NCI-H524 (cell line): ENCODE measurements around the gene SNX1.
"Not testable (repeated sequence)": the region's sequence is repeated elsewhere in the genome, so short reads cannot be mapped to it uniquely, and the experiment has no call there.

ENCODE experiments used
- DNase-seq, 2 experiments: peaks; one replicate each; lab custom pipeline; 2025; lab: John Stamatoyannopoulos, UW

SNX1 gene, protein sequence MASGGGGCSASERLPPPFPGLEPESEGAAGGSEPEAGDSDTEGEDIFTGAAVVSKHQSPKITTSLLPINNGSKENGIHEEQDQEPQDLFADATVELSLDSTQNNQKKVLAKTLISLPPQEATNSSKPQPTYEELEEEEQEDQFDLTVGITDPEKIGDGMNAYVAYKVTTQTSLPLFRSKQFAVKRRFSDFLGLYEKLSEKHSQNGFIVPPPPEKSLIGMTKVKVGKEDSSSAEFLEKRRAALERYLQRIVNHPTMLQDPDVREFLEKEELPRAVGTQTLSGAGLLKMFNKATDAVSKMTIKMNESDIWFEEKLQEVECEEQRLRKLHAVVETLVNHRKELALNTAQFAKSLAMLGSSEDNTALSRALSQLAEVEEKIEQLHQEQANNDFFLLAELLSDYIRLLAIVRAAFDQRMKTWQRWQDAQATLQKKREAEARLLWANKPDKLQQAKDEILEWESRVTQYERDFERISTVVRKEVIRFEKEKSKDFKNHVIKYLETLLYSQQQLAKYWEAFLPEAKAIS

DNA sequence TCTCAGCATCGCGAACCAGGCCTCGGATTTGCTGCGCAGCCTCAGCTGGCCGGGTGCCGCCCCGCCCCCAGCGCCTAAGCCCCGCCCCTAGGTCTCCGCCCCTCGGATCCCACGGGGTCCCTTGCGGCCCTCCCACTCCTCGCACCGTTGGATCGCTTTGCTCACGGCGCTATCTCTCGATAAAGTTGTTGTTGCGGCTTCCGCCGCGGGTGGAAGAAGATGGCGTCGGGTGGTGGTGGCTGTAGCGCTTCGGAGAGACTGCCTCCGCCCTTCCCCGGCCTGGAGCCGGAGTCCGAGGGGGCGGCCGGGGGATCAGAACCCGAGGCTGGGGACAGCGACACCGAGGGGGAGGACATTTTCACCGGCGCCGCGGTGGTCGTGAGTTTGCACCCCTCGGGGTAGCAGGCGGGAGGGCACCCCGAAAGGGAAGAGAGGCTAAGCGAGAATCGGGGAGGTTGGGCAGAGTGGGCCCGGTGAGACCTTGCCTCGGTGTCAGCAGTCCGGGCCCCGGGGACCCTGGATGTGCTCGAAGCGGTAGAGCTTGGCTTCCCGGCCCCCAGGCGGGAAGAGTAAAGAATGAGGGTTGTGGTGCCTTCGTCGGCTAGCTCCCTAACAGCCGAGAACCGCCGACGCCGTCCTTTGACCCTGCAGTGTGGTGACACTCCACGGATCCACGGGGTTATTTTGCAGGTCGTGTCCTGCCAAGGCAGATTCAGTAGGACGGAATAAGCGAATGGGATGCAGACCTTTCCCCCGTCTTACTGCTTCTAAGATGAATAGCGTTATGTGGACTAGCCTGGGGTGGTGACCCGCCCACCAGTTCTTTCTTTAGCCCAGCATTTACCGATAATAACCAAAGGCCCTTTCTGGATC, at the start of gene SNX1:
Gene SNX1, plus strand, starts transcription at position 188 of the 873 bp plus-strand sequence. Its CDS starts 32 bp downstream, at position 220.
- DNase-seq: peak; percentile 80 to 95

GRCh38 chr15:64046421-64047153, 49.2 kb upstream of the SNX1 start, which contains the start of gene DAPK2:
Gene DAPK2, minus strand, starts transcription at chr15:64046485. Its CDS starts 6,224 bp downstream, at chr15:64040261.
- peak; percentile 35 to 70 for DNase-seq

GRCh38 chr15:64048781-64049460, 46.9 kb upstream of the SNX1 start:
- no peak for DNase-seq

DNA sequence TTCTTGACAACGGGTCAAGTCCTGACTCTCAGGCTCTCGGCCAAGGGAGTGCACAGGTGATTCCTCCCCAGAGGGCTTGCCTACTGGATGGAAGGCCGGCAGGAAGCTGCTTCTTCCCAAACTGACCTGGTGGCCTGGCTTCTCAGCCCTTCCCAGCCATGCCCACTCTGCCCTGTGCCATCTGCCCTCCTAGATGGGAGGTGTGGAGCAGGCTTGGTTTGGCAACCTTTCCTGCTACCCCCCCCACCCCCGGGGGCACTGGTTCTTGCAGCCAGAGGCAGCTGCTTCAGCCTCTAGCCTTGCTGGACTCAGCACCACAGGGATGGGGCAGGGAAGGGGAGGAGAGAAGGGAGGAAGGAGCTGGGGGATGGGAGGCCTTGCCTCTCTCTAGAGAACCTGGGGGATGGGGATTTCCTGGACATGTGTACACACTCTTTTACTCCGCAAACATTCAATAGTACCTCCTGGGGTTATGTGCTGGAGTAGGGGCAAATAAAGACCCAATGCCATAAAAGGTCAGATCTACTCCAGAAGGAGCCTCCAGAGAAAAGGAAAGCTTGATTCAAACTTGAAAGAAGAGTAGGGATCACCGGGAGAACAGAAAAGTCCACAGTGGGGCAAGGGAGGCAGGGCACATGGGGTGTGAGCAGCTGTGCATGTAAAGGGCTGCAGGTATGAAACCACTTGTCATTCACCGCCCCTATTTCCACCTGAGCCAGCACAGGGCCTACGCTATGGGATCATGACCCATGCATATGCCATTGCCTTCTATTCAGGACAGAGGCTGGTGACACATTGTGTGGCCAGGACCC, 45.3 kb upstream of the SNX1 start:
- peak; percentile 34 to 38 for DNase-seq

GRCh38 chr15:64051093-64051402, 44.7 kb upstream of the SNX1 start:
- no peak for DNase-seq

DNA sequence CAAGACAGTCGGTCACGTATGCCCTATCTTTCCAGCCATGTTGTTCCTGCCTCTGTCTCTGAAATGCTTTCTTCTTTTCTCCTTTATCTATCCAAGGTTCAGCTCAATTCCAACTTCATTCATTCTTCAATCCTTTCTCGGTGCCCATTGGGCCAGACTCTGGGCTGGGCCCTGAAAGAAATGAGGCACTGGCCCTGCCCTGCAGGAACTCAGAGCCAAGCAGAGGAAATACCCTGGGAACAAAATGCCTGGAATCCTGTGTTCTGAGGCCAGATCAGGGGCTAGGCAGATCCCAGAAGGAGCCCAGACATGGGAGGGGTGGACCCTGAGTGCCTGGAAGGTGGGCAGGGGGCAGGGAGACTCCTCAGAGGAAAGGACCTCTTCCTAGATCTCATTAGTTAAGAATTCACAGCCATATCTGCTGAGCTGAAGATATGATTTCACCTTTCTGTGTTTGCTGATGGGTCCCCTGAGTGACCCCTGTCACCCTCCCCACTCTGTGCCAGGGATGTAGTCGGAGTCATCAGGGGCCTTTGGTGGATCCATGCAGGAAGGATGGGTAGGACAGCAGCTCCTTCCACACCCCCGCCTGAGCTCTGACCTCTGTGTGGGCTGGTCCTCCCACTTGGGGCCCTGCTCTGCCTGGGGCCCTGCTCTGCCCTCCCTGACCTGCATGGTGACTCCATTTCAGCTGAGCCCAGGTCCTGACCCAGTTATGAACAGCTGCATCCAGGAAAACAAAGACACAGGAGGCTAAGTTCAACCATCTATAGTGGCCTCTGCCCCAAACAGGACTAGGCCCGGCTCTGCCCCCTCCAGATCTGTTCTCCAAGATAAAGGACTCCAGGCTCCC, 44.1 kb upstream of the SNX1 start:
- DNase-seq: no peak

GRCh38 chr15:64052925-64053491, 42.8 kb upstream of the SNX1 start:
- no peak for DNase-seq

- DNase-seq: not testable (repeated sequence)
These were observed 42.1 kb upstream of the SNX1 start for GRCh38 chr15:64053674-64054073.

GRCh38 chr15:64058279-64058678, 37.5 kb upstream of the SNX1 start:
- DNase-seq: no peak

- not testable (repeated sequence) for DNase-seq
These were observed 36.7 kb upstream of the SNX1 start for GRCh38 chr15:64059104-64059503.

GRCh38 chr15:64060716-64061115, 35.1 kb upstream of the SNX1 start:
- DNase-seq: no peak

DNA sequence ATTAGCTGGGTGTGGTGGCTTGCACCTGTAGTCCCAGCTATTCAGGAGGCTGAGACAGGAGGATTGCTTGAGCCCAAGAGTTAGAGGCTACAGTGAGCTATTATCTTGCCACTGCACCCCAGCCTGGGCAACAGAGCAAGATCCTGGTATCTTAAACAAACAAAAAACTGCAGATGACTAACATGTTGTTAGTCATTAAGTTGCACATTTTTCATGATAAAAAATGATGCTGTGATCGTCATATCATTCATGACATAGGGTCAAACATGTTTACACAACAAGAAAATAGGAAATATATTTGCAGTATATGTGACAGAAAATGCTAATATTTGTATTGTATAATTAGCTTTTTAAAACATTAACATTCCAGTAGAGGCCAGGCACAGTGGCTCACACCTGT, 29.3 kb upstream of the SNX1 start:
- no peak for DNase-seq

- peak; percentile 73 to 83 for DNase-seq
These were observed 28.2 kb upstream of the SNX1 start for GRCh38 chr15:64067564-64068030.

DNA sequence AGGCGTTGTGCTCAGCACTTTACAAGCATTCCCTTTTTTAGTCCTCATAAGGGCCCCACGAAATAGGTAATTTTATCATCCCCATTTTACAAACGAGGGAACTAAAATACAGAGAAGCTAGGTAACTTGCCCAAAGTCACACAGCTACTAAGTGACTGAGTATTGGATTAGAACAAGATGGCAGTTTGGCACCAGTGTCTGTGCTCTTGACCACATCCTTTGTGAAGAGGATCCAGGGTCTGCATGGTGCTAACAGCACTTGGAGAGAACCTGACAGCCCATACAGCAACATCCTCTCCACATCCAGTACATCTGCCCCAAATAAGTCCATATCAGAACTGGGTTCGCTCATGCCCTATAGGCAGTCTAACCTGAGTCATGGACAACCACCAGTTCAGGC, 27.6 kb upstream of the SNX1 start:
- no peak for DNase-seq

DNA sequence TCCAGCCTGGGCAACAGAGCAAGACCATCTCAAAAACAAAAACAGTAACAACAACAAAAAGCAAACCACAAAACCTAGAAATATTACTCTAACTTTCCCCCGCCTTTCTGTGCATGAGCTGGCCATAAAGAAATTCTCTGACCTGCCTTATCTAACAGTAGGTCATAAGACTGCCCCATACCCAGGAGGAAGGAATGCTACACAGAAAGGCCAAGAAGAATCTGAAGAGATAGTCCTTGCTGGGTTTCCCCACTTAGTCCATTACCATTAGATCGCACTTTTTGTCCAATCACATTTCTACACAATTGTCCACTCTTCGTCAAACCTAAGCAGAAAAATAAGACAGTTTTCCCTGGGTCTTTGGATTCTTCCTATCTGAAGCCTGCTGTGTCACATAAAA, 25.7 kb upstream of the SNX1 start:
- DNase-seq: no peak

- DNase-seq: no peak
These were observed 24.6 kb upstream of the SNX1 start for GRCh38 chr15:64070965-64071851.

DNA sequence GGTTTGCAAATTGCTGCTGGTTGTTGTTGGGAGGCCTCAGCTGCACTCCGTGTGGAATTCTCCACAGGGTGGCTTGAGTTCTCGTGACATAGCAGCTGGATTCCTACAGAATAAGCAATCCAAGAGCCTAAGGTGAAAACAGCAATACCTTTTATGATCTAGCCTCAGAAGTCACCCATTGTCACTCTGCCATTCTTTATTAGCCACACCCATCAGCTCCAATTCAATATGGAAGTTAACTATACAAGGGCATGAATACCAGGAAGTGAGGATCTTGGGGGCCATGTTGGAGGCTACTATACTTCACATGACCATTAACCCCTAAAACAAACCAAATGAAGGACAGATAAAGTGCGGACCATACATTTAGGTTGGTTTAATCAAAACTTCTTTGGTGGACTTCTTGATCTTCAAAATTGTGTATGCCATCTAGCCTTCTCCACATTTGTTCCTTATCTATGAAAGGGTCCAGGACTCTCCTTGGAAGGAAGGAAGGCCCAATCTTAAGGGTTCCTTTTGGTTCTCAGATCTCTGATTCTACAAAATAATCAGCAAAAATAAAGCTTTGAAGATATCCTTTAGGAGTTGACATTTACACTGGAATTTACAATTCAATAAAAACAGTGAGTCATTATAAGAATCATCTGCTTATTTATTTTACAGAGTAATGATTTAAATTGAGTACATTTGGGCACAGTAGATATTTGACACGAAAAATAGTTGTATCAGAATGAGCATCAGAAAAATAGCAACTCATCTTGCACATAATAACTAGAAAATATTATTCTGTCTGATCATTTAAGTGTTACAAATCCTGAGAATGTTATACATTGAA, 23.6 kb upstream of the SNX1 start:
- DNase-seq: no peak
